Brain microvascular endothelial cell (primary cell): ENCODE measurements around the gene TPRN.

Experiments used
- DNase-seq: peaks from one replicate; pipeline ENCODE4 v3.0.0-alpha.2; 2020
- H3K27ac ChIP-seq: fragments of 250-450 bp; sonication (Bioruptor Pico); 2 replicates; pipeline ENCODE4 v1.5.1; 2020; ENCODE audit warnings: mild to moderate bottlenecking, moderate library complexity
- H3K27me3 ChIP-seq: fragments of 250-450 bp; sonication (Bioruptor Pico); replicated peaks from 2 replicates; pipeline ENCODE4 v1.5.1; 2020; ENCODE audit warnings: mild to moderate bottlenecking
- H3K36me3 ChIP-seq: fragments of 250-450 bp; sonication (Bioruptor Pico); replicated peaks from 2 replicates; pipeline ENCODE4 v1.5.1; 2020; ENCODE audit warnings: mild to moderate bottlenecking
- H3K4me3 ChIP-seq: 2 replicates; pipeline ENCODE4 v1.5.1; 2011; ENCODE audit warnings: low read depth, mild to moderate bottlenecking, control low read depth, low read length, moderate library complexity
- CTCF ChIP-seq: IDR thresholded peaks from 2 replicates; pipeline ENCODE4 v1.5.1; 2011; ENCODE audit warnings: low read depth, mild to moderate bottlenecking, moderate library complexity, low read length, control low read depth, inconsistent platforms; ENCODE audit errors: missing control alignments
- in situ Hi-C: cut with HindIII; loops from 2 replicates; pipeline ENCODE4 v1.10.0; 2017; ENCODE audit warnings: low sequenced_read_pairs, low pct_ligation_motif_present

Gene TPRN

DNA sequence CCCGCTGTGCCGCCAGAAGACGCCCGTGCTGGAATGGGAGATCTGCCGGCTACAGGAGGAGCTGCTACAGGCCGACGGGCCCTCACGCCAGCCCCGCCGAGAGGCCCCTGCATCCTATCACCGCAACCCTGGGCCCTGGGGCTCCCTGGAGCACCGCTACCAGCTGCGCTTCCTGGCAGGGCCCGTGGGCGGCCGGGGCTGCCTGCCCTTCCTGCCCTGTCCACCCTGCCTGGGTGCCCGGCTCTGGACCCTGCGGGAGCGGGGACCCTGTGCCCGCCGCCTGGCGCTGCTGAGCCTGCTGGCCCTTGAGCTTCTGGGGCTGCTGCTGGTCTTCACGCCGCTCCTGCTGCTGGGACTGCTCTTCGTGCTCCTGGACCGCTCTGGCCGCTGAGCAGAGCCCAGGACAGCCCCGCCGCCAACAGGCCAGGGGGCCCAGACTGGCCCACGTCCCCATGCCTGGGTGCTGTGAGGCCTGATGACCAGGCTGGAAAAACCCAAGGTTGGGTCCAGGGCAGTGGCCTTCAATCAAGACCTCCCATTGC is 17.7 kb upstream of the TPRN start:
- Histone ChIP-seq H3K36me3 (peaks cover 2% of the 10 kb centered on the region), H3K27me3 (no peaks in the 10 kb centered on the region), H3K4me3 (no peak overlapping the region), H3K27ac (no peak overlapping the region)
- in situ Hi-C loops: no loop called here
- TF ChIP-seq CTCF: no peak
- no peak for DNase-seq

- in situ Hi-C loops: no loop called here
- no peak overlapping the region for H3K4me3 ChIP-seq
- no peak for TF ChIP-seq CTCF
Measured at GRCh38 chr9:137217276-137218211, 17.0 kb upstream of the TPRN start.

DNA sequence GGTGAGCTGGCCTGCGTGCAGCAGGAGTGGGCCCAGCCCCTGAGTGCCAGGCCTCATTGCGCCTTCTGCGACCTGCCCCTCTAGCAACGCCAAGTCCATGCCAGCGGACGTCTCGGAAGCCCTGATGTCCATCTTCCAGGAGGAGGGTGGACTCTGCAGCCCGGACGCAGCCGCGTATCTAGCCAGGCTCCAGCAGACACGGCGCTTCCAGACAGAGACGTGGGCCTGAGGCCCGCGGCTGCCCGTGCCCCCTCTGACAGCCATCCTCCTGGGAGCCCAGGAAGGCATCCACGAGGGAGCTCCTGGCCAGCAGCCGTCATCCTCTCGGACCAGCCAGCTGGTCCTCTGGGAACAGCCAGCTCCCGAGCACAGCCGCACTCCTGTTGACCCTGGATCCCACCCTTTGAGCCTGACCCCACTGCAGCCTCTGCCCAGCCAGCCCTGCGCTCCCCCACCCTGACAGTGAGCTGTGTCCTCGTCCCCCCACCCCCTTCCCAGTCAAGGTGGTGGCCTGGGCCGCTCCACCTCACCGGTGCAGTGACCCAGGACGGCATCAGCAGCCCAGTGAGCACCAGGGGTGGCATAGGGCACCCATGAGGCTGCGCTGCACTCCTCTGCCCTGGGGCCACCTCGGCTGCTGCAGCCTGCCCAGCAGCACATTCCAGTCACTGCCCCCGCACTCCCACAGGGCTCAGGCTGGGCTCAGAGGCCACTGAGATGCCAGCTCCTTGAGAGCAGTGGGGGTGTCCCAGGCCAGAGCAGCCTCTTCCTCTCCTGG is 15.8 kb upstream of the TPRN start:
- no peak for DNase-seq
- Histone ChIP-seq H3K36me3 (peaks cover 2% of the 10 kb centered on the region), H3K27ac (no peak overlapping the region), H3K27me3 (no peaks in the 10 kb centered on the region), H3K4me3 (no peak overlapping the region)
- in situ Hi-C loops: no loop called here
- TF ChIP-seq CTCF: no peak

More at GRCh38 chr9:137217276-137218211, 17.0 kb upstream of the TPRN start:
- H3K27ac ChIP-seq: no peak overlapping the region
- no peaks in the 10 kb centered on the region for H3K27me3 ChIP-seq
- peaks cover 2% of the 10 kb centered on the region for H3K36me3 ChIP-seq
- DNase-seq: no peak

DNA sequence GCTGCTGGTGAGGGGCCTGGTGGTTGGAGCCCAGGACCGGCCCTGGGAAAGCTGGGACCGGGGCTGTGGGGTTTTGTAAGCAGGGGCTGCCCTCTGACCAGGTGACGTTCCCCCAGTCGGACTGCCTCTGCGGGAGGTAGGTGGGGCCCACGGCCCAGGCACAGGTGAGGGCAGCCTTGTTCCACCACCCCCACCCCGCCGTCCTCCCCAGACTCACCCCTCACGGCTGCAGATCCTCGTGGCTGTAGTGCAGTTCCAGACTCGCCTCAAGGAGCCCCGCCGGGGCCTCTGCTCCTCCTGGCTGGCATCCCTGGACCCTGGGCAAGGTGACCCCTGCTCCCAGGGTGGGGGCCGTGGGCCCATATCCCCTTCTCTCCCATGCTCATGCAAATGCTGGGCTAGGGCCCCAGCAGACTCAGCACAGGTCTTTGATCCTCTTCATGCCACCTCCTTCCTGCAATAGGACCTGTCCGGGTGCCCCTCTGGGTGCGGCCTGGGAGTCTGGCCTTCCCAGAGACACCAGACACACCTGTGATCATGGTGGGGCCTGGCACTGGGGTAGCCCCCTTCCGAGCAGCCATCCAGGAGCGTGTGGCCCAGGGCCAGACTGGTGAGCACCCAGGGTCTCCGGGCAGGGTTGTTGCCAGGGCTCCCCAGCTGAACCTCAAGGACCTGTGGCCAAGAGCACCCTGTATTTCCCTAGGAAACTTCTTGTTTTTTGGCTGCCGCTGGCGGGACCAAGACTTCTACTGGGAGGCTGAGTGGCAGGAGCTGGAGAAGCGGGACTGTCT is 14.8 kb upstream of the TPRN start:
- no peak for TF ChIP-seq CTCF
- H3K36me3 ChIP-seq: peaks cover 2% of the 10 kb centered on the region
- no peak overlapping the region for H3K4me3 ChIP-seq
- H3K27me3 ChIP-seq: no peaks in the 10 kb centered on the region
- H3K27ac ChIP-seq: no peak overlapping the region
- in situ Hi-C loops: no loop called here
- no peak for DNase-seq

DNA sequence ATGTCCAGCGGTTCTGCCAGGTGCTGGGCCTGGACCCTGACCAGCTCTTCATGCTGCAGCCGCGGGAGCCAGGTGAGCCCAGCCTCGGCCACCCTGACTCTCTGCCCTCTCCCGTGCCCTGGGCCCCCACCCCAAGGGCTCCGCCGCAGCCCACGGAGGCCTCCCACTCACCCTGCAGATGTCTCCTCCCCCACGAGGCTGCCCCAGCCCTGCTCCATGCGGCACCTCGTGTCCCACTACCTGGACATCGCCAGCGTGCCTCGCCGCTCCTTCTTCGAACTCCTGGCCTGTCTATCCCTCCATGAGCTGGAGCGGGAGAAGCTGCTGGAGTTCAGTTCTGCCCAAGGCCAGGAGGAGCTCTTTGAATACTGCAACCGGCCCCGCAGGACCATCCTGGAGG is 14.1 kb upstream of the TPRN start:
- no peak for TF ChIP-seq CTCF
- Histone ChIP-seq H3K27me3 (no peaks in the 10 kb centered on the region), H3K27ac (no peak overlapping the region), H3K36me3 (peaks cover 2% of the 10 kb centered on the region), H3K4me3 (no peak overlapping the region)
- in situ Hi-C loops: no loop called here
- DNase-seq: no peak
